ENCODE results near the gene MVB12A. TPM values are rescaled to one million over a fixed set of nuclear protein-coding genes. Genes with fewer than 3 reads are reported as not detected.

Gene MVB12A
- polyA plus RNA-seq, 3 donors: 43.2 to 47.8 (median 43.7) TPM

DNA sequence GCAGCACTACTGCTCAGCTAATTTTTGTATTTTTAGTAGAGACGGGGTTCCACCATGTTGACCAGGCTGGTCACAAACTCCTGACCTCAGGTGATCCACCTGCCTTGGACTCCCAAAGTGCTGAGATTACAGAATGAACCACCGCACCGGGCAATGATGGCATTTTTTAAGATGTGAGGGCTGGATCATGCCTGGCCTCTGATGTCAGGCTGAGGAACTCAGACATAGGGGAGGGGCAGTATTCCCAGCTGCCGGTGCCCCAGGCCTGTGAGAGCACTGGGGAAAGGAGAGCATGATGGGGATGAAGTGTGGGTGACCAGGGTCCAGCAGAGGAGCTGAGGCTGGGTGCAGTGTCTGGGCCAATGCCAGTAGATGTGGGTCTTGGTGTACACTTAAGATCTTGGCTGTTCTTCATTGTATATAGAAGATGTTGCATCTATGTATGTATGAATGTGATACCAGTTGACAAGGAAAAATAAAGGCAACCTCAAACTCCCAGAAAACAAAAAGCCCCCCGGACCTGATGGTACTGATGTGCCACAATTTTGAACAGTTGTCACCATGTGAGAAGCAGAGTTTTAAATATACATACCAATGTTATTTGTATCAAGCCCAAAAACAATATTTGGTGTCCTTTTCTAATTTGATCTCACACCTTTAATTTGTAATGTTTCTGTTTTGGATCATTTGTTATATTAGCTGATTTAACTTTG, 39.3 kb upstream of the MVB12A start:
- H3K4me2 ChIP-seq (replicated peaks; ENCODE audit: extremely low read depth, low read length, poor library complexity, severe bottlenecking): no peak overlapping the region
- H3K27me3 ChIP-seq (ENCODE audit: control insufficient read depth in 2 of 2, insufficient read depth in 2 of 2, low read length in 2 of 2): peaks cover 0 to 5% of the 10 kb centered on the region in 2 donors
- H3K4me1 Mint-ChIP-seq: peaks cover 40% of the 10 kb centered on the region
- H3K36me3 ChIP-seq (replicated peaks in 1 of 2; ENCODE audit: control insufficient read depth in 1 of 2, insufficient read depth in 2 of 2, low read length in 2 of 2): no peaks in the 10 kb centered on the region
- H3K9ac ChIP-seq (ENCODE audit: insufficient read depth, low read length, poor library complexity, severe bottlenecking): no peak overlapping the region
- no peaks in the 10 kb centered on the region for H3K79me2 ChIP-seq (ENCODE audit: insufficient read depth, low read length)
- no peaks in the 10 kb centered on the region for H4K20me1 ChIP-seq (ENCODE audit: insufficient read depth, low read length)
- peaks cover 7 to 21% (median 17%) of the 10 kb centered on the region in 3 donors for H3K27me3 Mint-ChIP-seq (ENCODE audit: low read depth in 3 of 3)
- intact Hi-C loops (cut with micrococcal nuclease): loop anchor here in 1 of 2 donors (10.0 kb wide), 1 partner anchor 86 kb away; no protein-coding TSS in a partner anchor
- WGBS (ENCODE audit: insufficient coverage): 96% methylated on average over 4 of the region's 5 CpGs
- H3K9me3 ChIP-seq (replicated peaks in 1 of 2; ENCODE audit: control insufficient read depth in 1 of 2, insufficient read depth in 1 of 2, low read length in 2 of 2): peaks cover 0 to 3% of the 10 kb centered on the region in 2 donors
- peaks cover 50% of the 10 kb centered on the region in 2 donors for H3K4me1 ChIP-seq (ENCODE audit: control insufficient read depth in 1 of 2, insufficient read depth in 2 of 2, low read length in 2 of 2)
- H3K36me3 Mint-ChIP-seq: peaks cover 0 to 6% of the 10 kb centered on the region in 2 donors
- H2AFZ ChIP-seq (ENCODE audit: insufficient read depth, low read depth, low read length, poor library complexity, severe bottlenecking): no peak overlapping the region
- H3K4me3 ChIP-seq (replicated peaks in 1 of 3; ENCODE audit: low read depth in 2 of 3, low read length in 3 of 3): no peak overlapping the region
- H3K9me3 Mint-ChIP-seq: peaks cover 0 to 12% (median 8%) of the 10 kb centered on the region in 7 donors
- DNase-seq: no peak
- no peak for TF ChIP-seq CTCF (IDR thresholded peaks at IDR 0.05)
- H3K4me3 Mint-ChIP-seq: no peak overlapping the region
- H3K27ac ChIP-seq (ENCODE audit: low read depth in 1 of 2, low read length in 2 of 2): no peak overlapping the region
- H3K27ac Mint-ChIP-seq: peak overlapping the region in 1 of 7 donors; percentile 30

GRCh38 chr19:17385878-17386611, 33.8 kb upstream of the MVB12A start:
- no peaks in the 10 kb centered on the region for H4K20me1 ChIP-seq (ENCODE audit: insufficient read depth, low read length)
- H3K27me3 Mint-ChIP-seq (ENCODE audit: low read depth in 3 of 3): peaks cover 15 to 24% (median 22%) of the 10 kb centered on the region in 3 donors

More at GRCh38 chr19:17385878-17386611, 33.8 kb upstream of the MVB12A start:
- Mint-ChIP-seq H3K36me3 (peaks cover 0 to 2% of the 10 kb centered on the region in 2 donors), H3K27ac (peak overlapping the region in 1 of 7 donors; percentile 35), H3K4me3 (no peak overlapping the region), H3K9me3 (peaks cover 4 to 18% (median 11%) of the 10 kb centered on the region in 7 donors), H3K4me1 (peaks cover 18% of the 10 kb centered on the region)
- Histone ChIP-seq H3K4me3 (replicated peaks in 1 of 3; ENCODE audit: low read depth in 2 of 3, low read length in 3 of 3) (no peak overlapping the region), H3K4me1 (ENCODE audit: control insufficient read depth in 1 of 2, insufficient read depth in 2 of 2, low read length in 2 of 2) (peaks cover 29 to 30% of the 10 kb centered on the region in 2 donors), H2AFZ (ENCODE audit: insufficient read depth, low read depth, low read length, poor library complexity, severe bottlenecking) (no peak overlapping the region), H3K79me2 (ENCODE audit: insufficient read depth, low read length) (no peaks in the 10 kb centered on the region), H3K27me3 (ENCODE audit: control insufficient read depth in 2 of 2, insufficient read depth in 2 of 2, low read length in 2 of 2) (peaks cover 6 to 15% of the 10 kb centered on the region in 2 donors), H3K9me3 (replicated peaks in 1 of 2; ENCODE audit: control insufficient read depth in 1 of 2, insufficient read depth in 1 of 2, low read length in 2 of 2) (peaks cover 4 to 13% of the 10 kb centered on the region in 2 donors), H3K27ac (ENCODE audit: low read depth in 1 of 2, low read length in 2 of 2) (no peak overlapping the region), H3K4me2 (replicated peaks; ENCODE audit: extremely low read depth, low read length, poor library complexity, severe bottlenecking) (no peak overlapping the region), H3K36me3 (replicated peaks in 1 of 2; ENCODE audit: control insufficient read depth in 1 of 2, insufficient read depth in 2 of 2, low read length in 2 of 2) (no peaks in the 10 kb centered on the region), H3K9ac (ENCODE audit: insufficient read depth, low read length, poor library complexity, severe bottlenecking) (no peak overlapping the region)
- intact Hi-C loops (cut with micrococcal nuclease): loop anchor here (1.0 to 10.0 kb wide), 4 partner anchors 39 to 94 kb away; no protein-coding TSS in a partner anchor
- WGBS (ENCODE audit: insufficient coverage): 35% methylated on average over 12 of the region's 20 CpGs
- TF ChIP-seq CTCF (IDR thresholded peaks at IDR 0.05): peak; percentile 98
- DNase-seq: peak; percentile 34 to 63 (median 61)

Data from CD14-positive monocyte (primary cell).